Vagina (tissue), 2 donors: ENCODE results near the gene PAX6. TPM values are rescaled to one million over a fixed set of nuclear protein-coding genes. Genes with fewer than 3 reads are reported as not detected.

ENCODE experiments used
- DNase-seq, 2 donors: peaks; one replicate each; pipeline ENCODE4 v3.0.0-alpha.2; 2017; ENCODE audit errors: extremely low spot score in 2 of 2
- H3K27ac ChIP-seq: fragments of 200-600 bp; sonication (generic); one replicate; pipeline ENCODE4 v1.5.1; 2019
- H3K27me3 ChIP-seq: fragments of 200-600 bp; sonication (generic); one replicate; pipeline ENCODE4 v1.5.1; 2019
- H3K36me3 ChIP-seq, 2 donors: fragments of 200-600 bp; sonication (generic); one replicate each; pipeline ENCODE4 v1.5.1; 2017 to 2019
- H3K4me1 ChIP-seq: fragments of 200-600 bp; sonication (generic); one replicate; pipeline ENCODE4 v1.5.1; 2019
- H3K4me3 ChIP-seq, 2 donors: fragments of 200-600 bp; sonication (generic); 1 replicate in 1 of 2; 2 replicates in 1 of 2; pipeline ENCODE4 v1.5.1; 2016 to 2019
- H3K9me3 ChIP-seq: fragments of 200-600 bp; sonication (generic); one replicate; pipeline ENCODE4 v1.5.1; 2019
- CTCF ChIP-seq, 3 experiments: fragments of 450-650 bp in 2 of 3; fragments of 200-600 bp in 1 of 3; sonication (generic) in 1 of 3; IDR thresholded peaks; one replicate each; pipeline ENCODE4 v1.5.1; 2017 to 2019; ENCODE audit warnings: antibody characterized with exemption in 3 of 3, mild to moderate bottlenecking in 2 of 3, moderate library complexity in 2 of 3
- POLR2A ChIP-seq, 2 donors: fragments of 450-650 bp; IDR thresholded peaks; one replicate each; pipeline ENCODE4 v1.6.1; 2017; ENCODE audit warnings: antibody characterized with exemption in 2 of 2, mild to moderate bottlenecking in 2 of 2, moderate library complexity in 2 of 2
- POLR2AphosphoS5 ChIP-seq, 2 donors: sonication (generic); formaldehyde crosslinking; IDR thresholded peaks; one replicate each; pipeline ENCODE4 v1.9.0; 2017; ENCODE audit warnings: antibody characterized with exemption in 2 of 2, mild to moderate bottlenecking in 2 of 2, low read depth in 1 of 2; ENCODE audit not compliant: insufficient read depth in 1 of 2
- intact Hi-C: fragments of 100-400 bp; cut with DNase I; formaldehyde crosslinking; loops from one replicate; pipeline ENCODE4 v1.15.1; 2023
- total RNA-seq: library from RNA; depleted of rRNA; stranded (reverse); fragments of >200 nt; gene quantifications from one replicate; pipeline ENCODE4 v1.2.3, GENCODE V29; 2016

Gene PAX6
- total RNA-seq, 1 donor from 2014 or later: not detected

- H3K27me3 ChIP-seq: peaks cover 36% of the 10 kb centered on the region
- H3K4me1 ChIP-seq: peaks cover 44% of the 10 kb centered on the region
- intact Hi-C loops: no loop called here
- TF ChIP-seq CTCF (IDR thresholded peaks at IDR 0.05) (no peak), POLR2A (IDR thresholded peaks at IDR 0.05) (no peak), POLR2AphosphoS5 (IDR thresholded peaks at IDR 0.05; ENCODE audit: insufficient read depth in 1 of 2, low read depth in 1 of 2) (no peak)
- no peaks in the 10 kb centered on the region for H3K9me3 ChIP-seq
- no peak overlapping the region for H3K27ac ChIP-seq
- no peaks in the 10 kb centered on the region for H3K36me3 ChIP-seq
- no peak overlapping the region for H3K4me3 ChIP-seq
- peak; percentile 37 to 71 for DNase-seq
These were observed 10.5 kb downstream of the PAX6 start for GRCh38 chr11:31800398-31801265.

GRCh38 chr11:31799435-31800397, 11.4 kb downstream of the PAX6 start:
- H3K36me3 ChIP-seq: no peaks in the 10 kb centered on the region
- intact Hi-C loops: no loop called here
- H3K27ac ChIP-seq: no peak overlapping the region
- peak in 1 of 2 donors; percentile 64 for DNase-seq
- no peak overlapping the region for H3K4me3 ChIP-seq
- no peaks in the 10 kb centered on the region for H3K9me3 ChIP-seq
- H3K4me1 ChIP-seq: peaks cover 39% of the 10 kb centered on the region
- peaks cover 35% of the 10 kb centered on the region for H3K27me3 ChIP-seq
- TF ChIP-seq CTCF (IDR thresholded peaks at IDR 0.05) (no peak), POLR2AphosphoS5 (IDR thresholded peaks at IDR 0.05; ENCODE audit: insufficient read depth in 1 of 2, low read depth in 1 of 2) (no peak), POLR2A (IDR thresholded peaks at IDR 0.05) (no peak)

GRCh38 chr11:31798554-31799434, 12.3 kb downstream of the PAX6 start:
- no peak for TF ChIP-seq POLR2A (IDR thresholded peaks at IDR 0.05)
- TF ChIP-seq POLR2AphosphoS5 (IDR thresholded peaks at IDR 0.05; ENCODE audit: insufficient read depth in 1 of 2, low read depth in 1 of 2): no peak
- no peak for TF ChIP-seq CTCF (IDR thresholded peaks at IDR 0.05)
- DNase-seq: peak; percentile 49 to 61
- H3K27ac ChIP-seq: no peak overlapping the region
- H3K4me1 ChIP-seq: peaks cover 30% of the 10 kb centered on the region
- H3K9me3 ChIP-seq: no peaks in the 10 kb centered on the region
- peak overlapping the region in 1 of 2 donors; percentile 30 for H3K4me3 ChIP-seq
- peaks cover 27% of the 10 kb centered on the region for H3K27me3 ChIP-seq
- intact Hi-C loops: no loop called here
- no peaks in the 10 kb centered on the region for H3K36me3 ChIP-seq

- Histone ChIP-seq H3K27me3 (peaks cover 24% of the 10 kb centered on the region), H3K9me3 (no peaks in the 10 kb centered on the region), H3K36me3 (no peaks in the 10 kb centered on the region), H3K4me3 (peak overlapping the region in 1 of 2 donors; percentile 30), H3K27ac (no peak overlapping the region), H3K4me1 (peaks cover 24% of the 10 kb centered on the region)
- intact Hi-C loops: no loop called here
- no peak for TF ChIP-seq POLR2A (IDR thresholded peaks at IDR 0.05)
- TF ChIP-seq CTCF (IDR thresholded peaks at IDR 0.05): no peak
- TF ChIP-seq POLR2AphosphoS5 (IDR thresholded peaks at IDR 0.05; ENCODE audit: insufficient read depth in 1 of 2, low read depth in 1 of 2): no peak
- peak; percentile 47 to 72 for DNase-seq
These were observed 13.0 kb downstream of the PAX6 start for GRCh38 chr11:31798057-31798553.
